PC-9 (cell line): ENCODE results near the gene NFATC1. TPM values are rescaled to one million over a fixed set of nuclear protein-coding genes. Genes with fewer than 3 reads are reported as not detected.

Experiments used
- BruUV-seq: library from RNA; stranded (reverse); fragments of 400-500 nt; replicated peaks from 2 replicates; lab custom pipeline; 2021; lab: Mats Ljungman, UMichigan
- CTCF ChIA-PET: fragments of 300-600 bp; sonication (Branson Sonifier 250); formaldehyde crosslinking; loops from one replicate; lab custom pipeline; 2022; ENCODE audit warnings: antibody characterized with exemption; lab: Charles Lee
- POLR2A ChIA-PET: fragments of 300-600 bp; sonication (Branson Sonifier 250); formaldehyde crosslinking; loops from one replicate; lab custom pipeline; 2022; ENCODE audit warnings: antibody characterized with exemption; ENCODE audit not compliant: unreplicated experiment; lab: Charles Lee
- DNase-seq, 2 experiments: peaks; one replicate each; pipeline versions ENCODE4 v3.0.0 to v3.0.0-alpha.2; 2015 to 2022; ENCODE audit warnings: mixed read lengths in 1 of 2
- H2AFZ ChIP-seq: fragments of 200-600 bp; sonication (generic); 2 replicates; pipeline ENCODE4 v1.8.1; 2017; ENCODE audit warnings: antibody characterized with exemption
- H3F3A ChIP-seq: fragments of 200-600 bp; sonication (generic); 2 replicates; pipeline ENCODE4 v1.8.1; 2017; ENCODE audit warnings: antibody characterized with exemption, mild to moderate bottlenecking, low read depth; ENCODE audit not compliant: insufficient read depth
- H3K27ac ChIP-seq: fragments of 200-600 bp; sonication (generic); 2 replicates; pipeline ENCODE4 v1.6.1; 2016; ENCODE audit warnings: mixed run types
- H3K27me3 ChIP-seq: fragments of 200-600 bp; sonication (generic); 2 replicates; pipeline ENCODE4 v1.6.1; 2016; ENCODE audit warnings: low read depth, mixed run types; ENCODE audit not compliant: insufficient read depth
- H3K36me3 ChIP-seq: fragments of 200-600 bp; sonication (generic); 2 replicates; pipeline ENCODE4 v1.6.1; 2016; ENCODE audit warnings: low read depth, mixed run types
- H3K4me1 ChIP-seq: fragments of 200-600 bp; sonication (generic); replicated peaks from 2 replicates; pipeline ENCODE4 v1.6.1; 2016; ENCODE audit warnings: mixed run types; ENCODE audit not compliant: insufficient read depth
- H3K4me2 ChIP-seq: fragments of 200-600 bp; sonication (generic); 2 replicates; pipeline ENCODE4 v1.6.1; 2017; ENCODE audit warnings: mixed run types
- H3K4me3 ChIP-seq: fragments of 200-600 bp; sonication (generic); 2 replicates; pipeline ENCODE4 v1.6.1; 2016; ENCODE audit warnings: mixed run types
- H3K79me2 ChIP-seq: fragments of 200-600 bp; sonication (generic); 2 replicates; pipeline ENCODE4 v1.6.1; 2017; ENCODE audit warnings: low read depth, mixed run types
- H3K9me2 ChIP-seq: fragments of 200-600 bp; sonication (generic); 2 replicates; pipeline ENCODE4 v1.8.1; 2017; ENCODE audit warnings: mild to moderate bottlenecking; ENCODE audit not compliant: insufficient read depth
- H3K9me3 ChIP-seq: fragments of 200-600 bp; sonication (generic); 2 replicates; pipeline ENCODE4 v1.8.1; 2016; ENCODE audit warnings: low read depth; ENCODE audit not compliant: insufficient read depth
- H4K20me1 ChIP-seq: fragments of 200-600 bp; sonication (generic); 2 replicates; pipeline ENCODE4 v1.8.1; 2017; ENCODE audit not compliant: insufficient read depth
- EZH2 ChIP-seq: fragments of 200-600 bp; sonication (generic); IDR thresholded peaks from 2 replicates; pipeline ENCODE4 v1.8.0; 2017; ENCODE audit warnings: antibody characterized with exemption, low read depth
- intact Hi-C: fragments of 100-400 bp; cut with micrococcal nuclease; formaldehyde crosslinking; loops from one replicate; pipeline ENCODE4 v1.10.0; 2022; ENCODE audit not compliant: unreplicated experiment
- total RNA-seq: library from RNA; stranded (reverse); gene quantifications from 2 replicates; pipeline ENCODE4 v1.2.3, GENCODE V29; 2021
- TF ChIP-seq, protein P1 (sequence below): fragments of 200-600 bp; sonication (generic); conservative IDR thresholded peaks from 2 replicates; pipeline ENCODE4 v1.6.1; 2017; ENCODE audit warnings: mixed run types, antibody characterized with exemption, mild to moderate bottlenecking, moderate library complexity

Gene NFATC1
- total RNA-seq, 1 experiment from 2014 or later = 2.6 TPM

DNA sequence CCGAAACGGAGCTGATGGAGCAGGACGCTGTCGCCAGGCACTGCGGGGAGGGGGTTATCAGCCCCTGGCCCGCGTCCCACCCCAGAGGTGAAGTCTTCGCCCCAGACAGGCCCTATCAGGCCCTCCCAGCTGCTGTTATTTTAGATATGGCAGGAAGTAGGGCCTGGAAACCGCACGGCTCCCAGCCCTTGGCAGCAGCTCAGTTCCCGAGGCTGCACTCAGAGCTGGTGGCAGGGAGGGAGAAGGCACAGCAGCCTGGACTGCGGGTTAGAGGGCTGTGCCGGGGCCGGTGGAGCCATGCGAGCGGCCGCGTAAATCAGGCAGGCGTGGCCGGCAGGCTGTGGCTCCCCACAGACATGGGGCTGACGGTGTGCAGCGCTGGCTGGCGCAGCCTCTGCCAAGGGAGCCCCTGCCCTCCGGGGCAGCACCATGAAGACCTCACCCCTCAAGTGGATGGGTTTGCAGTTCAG is 111.4 kb downstream of the NFATC1 start:
- Histone ChIP-seq H3F3A (no peaks in the 10 kb centered on the region), H3K4me2 (no peak overlapping the region), H3K4me1 (no peaks in the 10 kb centered on the region), H3K79me2 (no peaks in the 10 kb centered on the region), H2AFZ (no peak overlapping the region), H3K4me3 (no peak overlapping the region), H3K27ac (no peak overlapping the region), H3K9me3 (no peaks in the 10 kb centered on the region), H3K27me3 (peaks cover 56% of the 10 kb centered on the region), H3K9me2 (no peaks in the 10 kb centered on the region), H4K20me1 (no peaks in the 10 kb centered on the region), H3K36me3 (no peaks in the 10 kb centered on the region)
- POLR2A ChIA-PET = no interaction called here
- DNase-seq = no peak
- TF ChIP-seq, protein P1, sequence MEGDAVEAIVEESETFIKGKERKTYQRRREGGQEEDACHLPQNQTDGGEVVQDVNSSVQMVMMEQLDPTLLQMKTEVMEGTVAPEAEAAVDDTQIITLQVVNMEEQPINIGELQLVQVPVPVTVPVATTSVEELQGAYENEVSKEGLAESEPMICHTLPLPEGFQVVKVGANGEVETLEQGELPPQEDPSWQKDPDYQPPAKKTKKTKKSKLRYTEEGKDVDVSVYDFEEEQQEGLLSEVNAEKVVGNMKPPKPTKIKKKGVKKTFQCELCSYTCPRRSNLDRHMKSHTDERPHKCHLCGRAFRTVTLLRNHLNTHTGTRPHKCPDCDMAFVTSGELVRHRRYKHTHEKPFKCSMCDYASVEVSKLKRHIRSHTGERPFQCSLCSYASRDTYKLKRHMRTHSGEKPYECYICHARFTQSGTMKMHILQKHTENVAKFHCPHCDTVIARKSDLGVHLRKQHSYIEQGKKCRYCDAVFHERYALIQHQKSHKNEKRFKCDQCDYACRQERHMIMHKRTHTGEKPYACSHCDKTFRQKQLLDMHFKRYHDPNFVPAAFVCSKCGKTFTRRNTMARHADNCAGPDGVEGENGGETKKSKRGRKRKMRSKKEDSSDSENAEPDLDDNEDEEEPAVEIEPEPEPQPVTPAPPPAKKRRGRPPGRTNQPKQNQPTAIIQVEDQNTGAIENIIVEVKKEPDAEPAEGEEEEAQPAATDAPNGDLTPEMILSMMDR = no peak
- TF ChIP-seq EZH2 = no peak
- BruUV-seq = no TSS peak
- intact Hi-C loops = no loop called here
- CTCF ChIA-PET = no interaction called here

DNA sequence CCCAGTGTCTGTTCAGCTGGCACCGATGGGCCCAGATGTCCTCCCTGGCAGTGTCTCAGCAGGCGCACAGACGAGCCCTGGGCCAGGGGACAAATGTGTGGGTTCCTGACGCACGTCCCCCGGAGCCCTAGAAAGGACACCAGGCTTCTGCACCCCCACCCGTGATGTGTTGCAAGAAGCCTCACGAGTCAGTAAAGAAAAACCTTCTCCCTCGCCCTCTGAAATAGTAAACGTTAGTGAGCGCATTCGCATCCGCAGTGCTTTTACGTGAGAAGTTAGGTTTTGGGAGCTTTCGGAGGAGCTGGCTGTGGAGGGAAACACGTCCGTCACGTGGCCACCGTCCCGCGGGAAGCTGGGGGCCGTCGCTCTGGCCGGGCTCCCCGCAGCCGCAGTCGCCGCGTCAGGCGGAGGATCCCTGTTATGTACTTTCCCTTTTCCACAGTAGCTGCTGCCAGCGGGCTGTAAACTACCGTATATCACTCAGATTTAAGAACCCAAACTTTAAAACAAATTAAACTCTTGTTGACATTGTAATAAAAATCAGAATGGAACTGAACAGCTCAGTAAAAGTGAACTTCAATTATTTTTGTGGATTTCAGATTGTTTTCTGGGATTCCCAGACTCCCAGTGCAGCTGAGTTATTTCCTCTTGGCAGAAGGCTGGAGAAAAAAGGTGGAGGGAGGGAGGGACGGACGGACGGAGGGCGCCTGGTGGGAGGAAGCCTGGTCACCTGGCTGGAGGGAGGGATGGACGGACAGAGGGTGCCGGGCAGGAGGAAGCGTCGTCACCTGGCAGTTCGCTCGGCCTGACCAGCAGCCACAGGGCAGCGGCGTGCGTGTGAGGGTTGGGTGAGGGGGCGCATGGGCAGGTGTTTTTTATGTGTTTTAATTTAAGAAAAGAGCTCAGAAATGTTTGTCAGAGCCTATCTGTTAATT is 112.1 kb downstream of the NFATC1 start:
- Histone ChIP-seq H3K79me2 (no peaks in the 10 kb centered on the region), H4K20me1 (no peaks in the 10 kb centered on the region), H3K9me2 (no peaks in the 10 kb centered on the region), H3K27me3 (peaks cover 59% of the 10 kb centered on the region), H2AFZ (no peak overlapping the region), H3K4me3 (no peak overlapping the region), H3K4me2 (no peak overlapping the region), H3F3A (no peaks in the 10 kb centered on the region), H3K9me3 (no peaks in the 10 kb centered on the region), H3K36me3 (no peaks in the 10 kb centered on the region), H3K27ac (no peak overlapping the region), H3K4me1 (no peaks in the 10 kb centered on the region)
- DNase-seq = peak in 1 of 2 experiments; percentile 24
- ChIA-PET POLR2A (interaction anchor here (0.6 to 0.8 kb wide), 2 partner anchors 9 to 81 kb away, joined by 4 to 11 read pairs; no protein-coding TSS in a partner anchor), CTCF (no interaction called here)
- intact Hi-C loops = no loop called here
- BruUV-seq = no TSS peak
- TF ChIP-seq EZH2 = no peak
- TF ChIP-seq, protein P1 = no peak

DNA sequence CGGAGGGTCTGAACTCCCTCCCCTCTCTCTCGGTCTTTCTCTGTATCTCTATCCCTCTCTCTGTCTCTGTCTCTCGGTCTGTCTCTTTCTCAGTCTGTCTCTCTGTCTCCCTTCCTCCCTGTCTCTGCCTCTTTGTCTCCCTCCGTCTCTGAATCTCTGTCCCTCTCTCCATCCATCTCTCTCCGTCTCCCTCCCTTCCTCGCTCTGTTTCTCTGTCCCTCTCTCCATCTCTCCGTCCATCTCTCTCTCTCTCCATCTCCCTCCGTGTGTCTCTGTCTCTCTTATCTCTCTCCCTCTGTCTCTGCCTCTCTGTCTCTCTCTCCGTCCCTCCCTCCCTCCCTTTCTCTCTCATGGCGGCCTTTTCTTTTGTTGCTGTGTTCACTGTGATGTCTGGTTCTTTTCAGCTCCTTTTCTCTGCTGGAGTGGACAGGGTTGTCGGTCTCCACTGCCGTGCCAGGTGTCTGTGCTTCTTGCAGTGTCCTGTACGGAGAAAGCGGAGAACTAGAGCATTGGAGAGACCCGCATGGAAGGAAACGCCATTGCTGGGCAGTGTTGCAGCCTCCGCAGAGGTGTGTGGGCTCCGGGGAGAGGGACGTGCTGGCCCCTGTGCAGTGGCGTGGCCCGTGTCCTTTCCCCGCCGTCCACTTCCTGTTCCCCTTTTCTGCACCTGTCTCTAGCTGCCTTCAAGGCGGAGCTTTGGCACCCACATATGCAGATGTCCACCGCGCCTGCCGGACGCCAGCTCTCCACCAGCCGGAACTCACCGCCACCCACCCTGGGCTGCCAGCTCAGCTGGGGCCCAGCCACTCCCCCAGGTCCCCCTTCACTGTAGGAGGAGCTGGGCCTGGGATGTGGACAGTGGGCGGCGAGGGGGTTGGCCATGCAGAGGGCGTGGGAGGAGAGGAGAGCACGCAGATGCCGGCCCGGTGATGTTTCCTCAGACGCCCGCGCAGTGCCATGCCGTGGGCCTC is 113.1 kb downstream of the NFATC1 start:
- no TSS peak for BruUV-seq
- Histone ChIP-seq H4K20me1 (no peaks in the 10 kb centered on the region), H3K9me2 (no peaks in the 10 kb centered on the region), H3K9me3 (no peaks in the 10 kb centered on the region), H3F3A (no peaks in the 10 kb centered on the region), H3K4me2 (no peak overlapping the region), H3K27me3 (peaks cover 59% of the 10 kb centered on the region), H3K27ac (no peak overlapping the region), H3K4me3 (no peak overlapping the region), H3K79me2 (no peaks in the 10 kb centered on the region), H2AFZ (no peak overlapping the region), H3K4me1 (no peaks in the 10 kb centered on the region), H3K36me3 (no peaks in the 10 kb centered on the region)
- TF ChIP-seq, protein P1 = no peak
- TF ChIP-seq EZH2 = no peak
- CTCF ChIA-PET = no interaction called here
- POLR2A ChIA-PET = interaction anchor here (0.6 kb wide), 1 partner anchor 10 kb away, joined by 4 read pairs; no protein-coding TSS in a partner anchor
- intact Hi-C loops = no loop called here
- no peak for DNase-seq
